Stomach (tissue), 4 donors: ENCODE results near the gene ZBTB8A.

ENCODE experiments used
- CTCF ChIP-seq, 7 experiments: fragments of 450-650 bp in 4 of 7; fragments of 200-600 bp in 3 of 7; sonication (generic) in 3 of 7; IDR thresholded peaks; one replicate each; pipeline ENCODE4 v1.5.1; 2016 to 2019; ENCODE audit warnings: antibody characterized with exemption in 7 of 7, control low read depth in 2 of 7, mild to moderate bottlenecking in 1 of 7
- EP300 ChIP-seq: sonication (generic); formaldehyde crosslinking; IDR thresholded peaks from one replicate; pipeline ENCODE4 v1.6.1; 2017; ENCODE audit warnings: antibody characterized with exemption
- POLR2A ChIP-seq, 4 donors: fragments of 450-650 bp; IDR thresholded peaks; one replicate each; pipeline ENCODE4 v1.6.1; 2016; ENCODE audit warnings: antibody characterized with exemption in 4 of 4, control low read depth in 2 of 4, mild to moderate bottlenecking in 1 of 4, moderate library complexity in 1 of 4
- POLR2AphosphoS5 ChIP-seq, 3 donors: sonication (generic); formaldehyde crosslinking; IDR thresholded peaks; one replicate each; pipeline ENCODE4 v1.6.1; 2016; ENCODE audit warnings: antibody characterized with exemption in 3 of 3

GRCh38 chr1:32549616-32550015 lies 10.4 kb downstream of the ZBTB8A start:
- TF ChIP-seq EP300 (no peak), CTCF (IDR thresholded peaks at IDR 0.05) (no peak), POLR2AphosphoS5 (IDR thresholded peaks at IDR 0.05) (no peak), POLR2A (IDR thresholded peaks at IDR 0.05) (no peak)
